ENCODE results near the gene NR1D1. TPM values are rescaled to one million over a fixed set of nuclear protein-coding genes. Genes with fewer than 3 reads are reported as not detected.

NR1D1 gene
- total and polyA plus RNA-seq, 2 of the 13 experiments (the other 11 are each of a cell fraction or from before 2014, with no cell fraction given): 2.1 to 2.7 TPM

DNA sequence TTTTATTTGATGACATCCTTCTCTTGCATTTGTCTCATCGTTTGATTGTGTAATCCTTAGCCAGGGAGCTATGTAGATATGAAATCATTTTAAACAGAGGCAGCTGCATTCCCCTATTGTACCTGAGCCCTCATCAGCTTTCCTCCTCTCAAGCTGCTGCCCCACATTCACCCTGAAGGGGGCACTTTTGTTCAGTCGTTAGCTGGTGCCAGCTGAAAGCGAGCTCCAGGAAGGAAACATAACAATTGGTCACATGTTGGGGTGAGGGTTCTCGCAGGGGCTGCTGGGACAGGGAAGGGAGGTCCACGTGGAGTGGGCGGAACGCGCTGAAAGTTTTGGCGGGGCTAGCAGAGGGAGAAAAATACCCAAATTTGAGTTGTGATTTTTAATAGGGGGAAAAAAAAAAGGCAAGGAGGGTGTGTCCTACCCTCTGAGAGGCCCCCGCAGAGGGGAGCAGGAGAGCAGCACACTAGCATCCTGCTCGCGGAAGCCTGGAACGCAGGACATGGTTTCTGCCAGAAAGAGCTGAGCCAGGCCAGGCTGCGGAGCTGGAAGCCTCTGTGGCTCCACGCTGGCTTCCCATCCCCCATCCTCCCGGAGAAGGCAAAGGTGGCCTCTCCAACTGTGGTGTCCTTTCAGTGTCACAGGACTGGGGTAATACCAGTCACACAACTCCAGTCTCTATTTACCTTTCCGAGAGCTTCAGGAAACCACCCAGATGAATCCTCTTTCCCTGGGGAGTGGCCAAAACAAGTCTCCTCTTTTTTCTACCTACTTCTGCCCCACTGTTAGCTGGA, 12.9 kb upstream of the NR1D1 start (continued):
- TF ChIP-seq CREB1 (IDR thresholded peaks at IDR 0.05) (0 out of 2 replicates have a peak, but pooled peaks have one; percentile 9), CREB1 (CRISPR knock-in tag; IDR thresholded peaks at IDR 0.05) (0 out of 2 replicates have a peak, but pooled peaks have one; percentile 64), ZNF510 (CRISPR knock-in tag; IDR thresholded peaks at IDR 0.05; ENCODE audit: low read depth) (no peak; the same call in 1 of the 2 replicates), JARID2 (CRISPR knock-in tag; IDR thresholded peaks at IDR 0.05; ENCODE audit: insufficient replicate concordance) (peak; percentile 27), JDP2 (CRISPR knock-in tag; IDR thresholded peaks at IDR 0.05; ENCODE audit: borderline replicate concordance) (no peak), ZNF737 (CRISPR knock-in tag; IDR thresholded peaks at IDR 0.05; ENCODE audit: borderline replicate concordance) (no peak), ZNF274 (CRISPR knock-in tag; IDR thresholded peaks at IDR 0.05) (peak; percentile 60; the same call in 1 of the 2 replicates), ZNF253 (CRISPR knock-in tag; IDR thresholded peaks at IDR 0.05; ENCODE audit: borderline replicate concordance) (no peak), MAF1 (CRISPR knock-in tag; IDR thresholded peaks at IDR 0.05; ENCODE audit: borderline replicate concordance) (0 out of 2 replicates have a peak, but pooled peaks have one; percentile 65), PRPF4 (IDR thresholded peaks at IDR 0.05; ENCODE audit: low read depth, low read length, poor library complexity, severe bottlenecking) (peak; percentile 90), U2AF2 (IDR thresholded peaks at IDR 0.05; ENCODE audit: low read depth, low read length) (peak; percentile 83; the same call in 1 of the 2 replicates), NFE2L2 (IDR thresholded peaks at IDR 0.05; ENCODE audit: low read length) (no peak)
- TF ChIP-seq, protein P1, sequence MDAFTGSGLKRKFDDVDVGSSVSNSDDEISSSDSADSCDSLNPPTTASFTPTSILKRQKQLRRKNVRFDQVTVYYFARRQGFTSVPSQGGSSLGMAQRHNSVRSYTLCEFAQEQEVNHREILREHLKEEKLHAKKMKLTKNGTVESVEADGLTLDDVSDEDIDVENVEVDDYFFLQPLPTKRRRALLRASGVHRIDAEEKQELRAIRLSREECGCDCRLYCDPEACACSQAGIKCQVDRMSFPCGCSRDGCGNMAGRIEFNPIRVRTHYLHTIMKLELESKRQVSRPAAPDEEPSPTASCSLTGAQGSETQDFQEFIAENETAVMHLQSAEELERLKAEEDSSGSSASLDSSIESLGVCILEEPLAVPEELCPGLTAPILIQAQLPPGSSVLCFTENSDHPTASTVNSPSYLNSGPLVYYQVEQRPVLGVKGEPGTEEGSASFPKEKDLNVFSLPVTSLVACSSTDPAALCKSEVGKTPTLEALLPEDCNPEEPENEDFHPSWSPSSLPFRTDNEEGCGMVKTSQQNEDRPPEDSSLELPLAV (CRISPR knock-in tag; conservative IDR thresholded peaks at IDR 0.05; ENCODE audit: low read depth): no peak
- TF ChIP-seq, protein P2, sequence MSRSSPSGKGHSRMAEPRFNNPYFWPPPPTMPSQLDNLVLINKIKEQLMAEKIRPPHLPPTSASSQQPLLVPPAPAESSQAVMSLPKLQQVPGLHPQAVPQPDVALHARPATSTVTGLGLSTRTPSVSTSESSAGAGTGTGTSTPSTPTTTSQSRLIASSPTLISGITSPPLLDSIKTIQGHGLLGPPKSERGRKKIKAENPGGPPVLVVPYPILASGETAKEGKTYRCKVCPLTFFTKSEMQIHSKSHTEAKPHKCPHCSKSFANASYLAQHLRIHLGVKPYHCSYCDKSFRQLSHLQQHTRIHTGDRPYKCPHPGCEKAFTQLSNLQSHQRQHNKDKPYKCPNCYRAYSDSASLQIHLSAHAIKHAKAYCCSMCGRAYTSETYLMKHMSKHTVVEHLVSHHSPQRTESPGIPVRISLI (CRISPR knock-in tag; IDR thresholded peaks at IDR 0.05; ENCODE audit: borderline replicate concordance): peak; percentile 70; the same call in 1 of the 2 replicates
- TF ChIP-seq, protein P3, sequence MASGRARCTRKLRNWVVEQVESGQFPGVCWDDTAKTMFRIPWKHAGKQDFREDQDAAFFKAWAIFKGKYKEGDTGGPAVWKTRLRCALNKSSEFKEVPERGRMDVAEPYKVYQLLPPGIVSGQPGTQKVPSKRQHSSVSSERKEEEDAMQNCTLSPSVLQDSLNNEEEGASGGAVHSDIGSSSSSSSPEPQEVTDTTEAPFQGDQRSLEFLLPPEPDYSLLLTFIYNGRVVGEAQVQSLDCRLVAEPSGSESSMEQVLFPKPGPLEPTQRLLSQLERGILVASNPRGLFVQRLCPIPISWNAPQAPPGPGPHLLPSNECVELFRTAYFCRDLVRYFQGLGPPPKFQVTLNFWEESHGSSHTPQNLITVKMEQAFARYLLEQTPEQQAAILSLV (CRISPR knock-in tag; IDR thresholded peaks at IDR 0.05; ENCODE audit: borderline replicate concordance): no peak
- TF ChIP-seq, protein P4, sequence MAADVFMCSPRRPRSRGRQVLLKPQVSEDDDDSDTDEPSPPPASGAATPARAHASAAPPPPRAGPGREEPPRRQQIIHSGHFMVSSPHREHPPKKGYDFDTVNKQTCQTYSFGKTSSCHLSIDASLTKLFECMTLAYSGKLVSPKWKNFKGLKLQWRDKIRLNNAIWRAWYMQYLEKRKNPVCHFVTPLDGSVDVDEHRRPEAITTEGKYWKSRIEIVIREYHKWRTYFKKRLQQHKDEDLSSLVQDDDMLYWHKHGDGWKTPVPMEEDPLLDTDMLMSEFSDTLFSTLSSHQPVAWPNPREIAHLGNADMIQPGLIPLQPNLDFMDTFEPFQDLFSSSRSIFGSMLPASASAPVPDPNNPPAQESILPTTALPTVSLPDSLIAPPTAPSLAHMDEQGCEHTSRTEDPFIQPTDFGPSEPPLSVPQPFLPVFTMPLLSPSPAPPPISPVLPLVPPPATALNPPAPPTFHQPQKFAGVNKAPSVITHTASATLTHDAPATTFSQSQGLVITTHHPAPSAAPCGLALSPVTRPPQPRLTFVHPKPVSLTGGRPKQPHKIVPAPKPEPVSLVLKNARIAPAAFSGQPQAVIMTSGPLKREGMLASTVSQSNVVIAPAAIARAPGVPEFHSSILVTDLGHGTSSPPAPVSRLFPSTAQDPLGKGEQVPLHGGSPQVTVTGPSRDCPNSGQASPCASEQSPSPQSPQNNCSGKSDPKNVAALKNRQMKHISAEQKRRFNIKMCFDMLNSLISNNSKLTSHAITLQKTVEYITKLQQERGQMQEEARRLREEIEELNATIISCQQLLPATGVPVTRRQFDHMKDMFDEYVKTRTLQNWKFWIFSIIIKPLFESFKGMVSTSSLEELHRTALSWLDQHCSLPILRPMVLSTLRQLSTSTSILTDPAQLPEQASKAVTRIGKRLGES (CRISPR knock-in tag; IDR thresholded peaks at IDR 0.05; ENCODE audit: borderline replicate concordance): no peak
- TF ChIP-seq, protein P5, sequence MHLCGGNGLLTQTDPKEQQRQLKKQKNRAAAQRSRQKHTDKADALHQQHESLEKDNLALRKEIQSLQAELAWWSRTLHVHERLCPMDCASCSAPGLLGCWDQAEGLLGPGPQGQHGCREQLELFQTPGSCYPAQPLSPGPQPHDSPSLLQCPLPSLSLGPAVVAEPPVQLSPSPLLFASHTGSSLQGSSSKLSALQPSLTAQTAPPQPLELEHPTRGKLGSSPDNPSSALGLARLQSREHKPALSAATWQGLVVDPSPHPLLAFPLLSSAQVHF (CRISPR knock-in tag; IDR thresholded peaks at IDR 0.05): peak; percentile 30; the same call in 1 of the 2 replicates
- TF ChIP-seq, protein P6, sequence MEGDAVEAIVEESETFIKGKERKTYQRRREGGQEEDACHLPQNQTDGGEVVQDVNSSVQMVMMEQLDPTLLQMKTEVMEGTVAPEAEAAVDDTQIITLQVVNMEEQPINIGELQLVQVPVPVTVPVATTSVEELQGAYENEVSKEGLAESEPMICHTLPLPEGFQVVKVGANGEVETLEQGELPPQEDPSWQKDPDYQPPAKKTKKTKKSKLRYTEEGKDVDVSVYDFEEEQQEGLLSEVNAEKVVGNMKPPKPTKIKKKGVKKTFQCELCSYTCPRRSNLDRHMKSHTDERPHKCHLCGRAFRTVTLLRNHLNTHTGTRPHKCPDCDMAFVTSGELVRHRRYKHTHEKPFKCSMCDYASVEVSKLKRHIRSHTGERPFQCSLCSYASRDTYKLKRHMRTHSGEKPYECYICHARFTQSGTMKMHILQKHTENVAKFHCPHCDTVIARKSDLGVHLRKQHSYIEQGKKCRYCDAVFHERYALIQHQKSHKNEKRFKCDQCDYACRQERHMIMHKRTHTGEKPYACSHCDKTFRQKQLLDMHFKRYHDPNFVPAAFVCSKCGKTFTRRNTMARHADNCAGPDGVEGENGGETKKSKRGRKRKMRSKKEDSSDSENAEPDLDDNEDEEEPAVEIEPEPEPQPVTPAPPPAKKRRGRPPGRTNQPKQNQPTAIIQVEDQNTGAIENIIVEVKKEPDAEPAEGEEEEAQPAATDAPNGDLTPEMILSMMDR (CRISPR knock-in tag; IDR thresholded peaks at IDR 0.05): peak; percentile 98
